ENCODE data around the gene MAPK12. TPM values are rescaled to one million over a fixed set of nuclear protein-coding genes. Genes with fewer than 3 reads are reported as not detected.

MAPK12 gene
- total RNA-seq, 1 experiment from 2014 or later, result 86.7 TPM

DNA sequence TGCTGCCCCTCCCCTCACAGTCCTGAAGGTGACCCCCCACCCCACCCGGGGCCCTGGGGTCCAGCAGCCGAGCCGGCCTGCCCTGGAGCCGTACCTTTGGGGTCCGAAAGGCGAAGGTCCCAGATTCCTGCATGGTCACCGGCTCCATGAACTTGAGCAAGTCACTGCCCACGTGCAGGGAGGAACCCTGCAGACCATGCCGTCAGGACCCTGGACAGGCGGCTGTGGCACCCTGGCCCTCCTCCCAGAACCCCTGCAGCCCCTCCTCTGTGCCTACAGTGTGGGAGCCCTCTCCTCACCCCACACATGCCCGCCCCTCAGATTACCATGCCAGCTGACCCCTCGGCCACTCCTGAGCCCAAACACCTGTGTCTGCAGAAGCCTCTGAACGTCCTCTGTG, 23.0 kb upstream of the MAPK12 start:
- no peak for DNase-seq (ENCODE audit: low read depth, low spot score)
- H3K9me2 ChIP-seq (ENCODE audit: insufficient read depth), result no peaks in the 10 kb centered on the region
- no peak overlapping the region for H3K4me2 ChIP-seq (ENCODE audit: low read length)
- TF ChIP-seq TCF7L2 (IDR thresholded peaks at IDR 0.05; ENCODE audit: borderline replicate concordance, extremely low read depth, insufficient read depth, insufficient read length) (no peak), SRF (IDR thresholded peaks at IDR 0.05; ENCODE audit: low read depth) (no peak)
- TF ChIP-seq, protein P1, sequence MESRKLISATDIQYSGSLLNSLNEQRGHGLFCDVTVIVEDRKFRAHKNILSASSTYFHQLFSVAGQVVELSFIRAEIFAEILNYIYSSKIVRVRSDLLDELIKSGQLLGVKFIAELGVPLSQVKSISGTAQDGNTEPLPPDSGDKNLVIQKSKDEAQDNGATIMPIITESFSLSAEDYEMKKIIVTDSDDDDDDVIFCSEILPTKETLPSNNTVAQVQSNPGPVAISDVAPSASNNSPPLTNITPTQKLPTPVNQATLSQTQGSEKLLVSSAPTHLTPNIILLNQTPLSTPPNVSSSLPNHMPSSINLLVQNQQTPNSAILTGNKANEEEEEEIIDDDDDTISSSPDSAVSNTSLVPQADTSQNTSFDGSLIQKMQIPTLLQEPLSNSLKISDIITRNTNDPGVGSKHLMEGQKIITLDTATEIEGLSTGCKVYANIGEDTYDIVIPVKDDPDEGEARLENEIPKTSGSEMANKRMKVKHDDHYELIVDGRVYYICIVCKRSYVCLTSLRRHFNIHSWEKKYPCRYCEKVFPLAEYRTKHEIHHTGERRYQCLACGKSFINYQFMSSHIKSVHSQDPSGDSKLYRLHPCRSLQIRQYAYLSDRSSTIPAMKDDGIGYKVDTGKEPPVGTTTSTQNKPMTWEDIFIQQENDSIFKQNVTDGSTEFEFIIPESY (IDR thresholded peaks at IDR 0.05; ENCODE audit: extremely low read depth, insufficient replicate concordance, low read length), result no peak
- intact Hi-C loops (cut with micrococcal nuclease), result no loop called here
- H3K27ac ChIP-seq (ENCODE audit: low read depth, low read length), result peak overlapping the region; percentile 26; the same call in 1 of the 2 replicates
- H3K27me3 ChIP-seq (ENCODE audit: insufficient read depth, low read length), result no peaks in the 10 kb centered on the region
- peaks cover 20 to 28% of the 10 kb centered on the region in 2 experiments for H3K4me1 ChIP-seq (ENCODE audit: control insufficient read depth in 1 of 2, insufficient read depth in 2 of 2, low read length in 2 of 2)
- H3K4me3 ChIP-seq (replicated peaks in 1 of 2; ENCODE audit: low read depth in 1 of 2, low read length in 2 of 2), result no peak overlapping the region
- H3K9me3 ChIP-seq (ENCODE audit: control insufficient read depth in 1 of 2, insufficient read depth in 1 of 2, low read depth in 1 of 2, low read length in 2 of 2), result no peaks in the 10 kb centered on the region
- H3K9ac ChIP-seq (ENCODE audit: low read length), result no peak overlapping the region
- RAD21 ChIA-PET (ENCODE audit: low non-redundant PET in 1 of 2, low total read pairs in 2 of 2, uncharacterized antibody in 2 of 2, unreplicated experiment in 2 of 2), result no interaction called here
- CTCF ChIA-PET, result no interaction called here
- peaks cover 41% of the 10 kb centered on the region for H3K79me2 ChIP-seq (ENCODE audit: insufficient read depth, low read length)
- no TSS peak for BruUV-seq (replicated peaks)
- no peak for ATAC-seq
- peaks cover 29 to 61% of the 10 kb centered on the region in 2 experiments for H3K36me3 ChIP-seq (ENCODE audit: control insufficient read depth in 1 of 2, insufficient read depth in 2 of 2, low read length in 2 of 2)
- no peak overlapping the region for H2AFZ ChIP-seq (ENCODE audit: low read depth, low read length, poor library complexity, severe bottlenecking)
- H4K20me1 ChIP-seq (ENCODE audit: insufficient read depth), result no peaks in the 10 kb centered on the region
- POLR2A ChIA-PET, result no interaction called here

DNA sequence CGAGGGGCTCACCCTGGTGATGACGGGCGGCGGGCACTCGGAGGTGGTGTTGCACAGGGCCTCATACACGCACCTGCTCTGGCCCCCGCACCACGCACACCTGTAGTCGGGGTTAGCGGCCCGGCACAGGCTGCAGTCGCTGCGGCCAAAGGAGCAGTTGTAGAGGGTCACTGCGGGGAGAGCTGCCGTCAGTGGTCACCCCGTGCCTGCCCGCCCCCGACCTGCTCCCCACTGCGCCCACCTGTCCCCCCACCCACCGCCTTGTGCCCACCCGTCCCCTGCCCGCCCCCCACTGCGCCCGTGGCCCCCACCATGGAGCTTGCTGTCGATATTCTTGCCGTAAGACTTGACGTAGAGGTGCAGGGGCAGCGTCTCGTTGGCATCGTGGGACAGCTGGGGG, 22.3 kb upstream of the MAPK12 start:
- Histone ChIP-seq H3K36me3 (ENCODE audit: control insufficient read depth in 1 of 2, insufficient read depth in 2 of 2, low read length in 2 of 2) (peaks cover 27 to 62% of the 10 kb centered on the region in 2 experiments), H3K4me3 (replicated peaks in 1 of 2; ENCODE audit: low read depth in 1 of 2, low read length in 2 of 2) (no peak overlapping the region), H3K9ac (ENCODE audit: low read length) (no peak overlapping the region), H3K9me2 (ENCODE audit: insufficient read depth) (no peaks in the 10 kb centered on the region), H2AFZ (ENCODE audit: low read depth, low read length, poor library complexity, severe bottlenecking) (no peak overlapping the region), H3K79me2 (ENCODE audit: insufficient read depth, low read length) (peaks cover 35% of the 10 kb centered on the region), H3K27me3 (ENCODE audit: insufficient read depth, low read length) (no peaks in the 10 kb centered on the region), H3K27ac (ENCODE audit: low read depth, low read length) (peak overlapping the region; percentile 45; the same call in 1 of the 2 replicates), H3K9me3 (ENCODE audit: control insufficient read depth in 1 of 2, insufficient read depth in 1 of 2, low read depth in 1 of 2, low read length in 2 of 2) (no peaks in the 10 kb centered on the region), H3K4me2 (ENCODE audit: low read length) (peak overlapping the region; percentile 87; the same call in 1 of the 2 replicates), H3K4me1 (ENCODE audit: control insufficient read depth in 1 of 2, insufficient read depth in 2 of 2, low read length in 2 of 2) (peaks cover 20 to 28% of the 10 kb centered on the region in 2 experiments), H4K20me1 (ENCODE audit: insufficient read depth) (no peaks in the 10 kb centered on the region)
- ChIA-PET POLR2A (no interaction called here), CTCF (no interaction called here), RAD21 (ENCODE audit: low non-redundant PET in 1 of 2, low total read pairs in 2 of 2, uncharacterized antibody in 2 of 2, unreplicated experiment in 2 of 2) (no interaction called here)
- TF ChIP-seq SIN3A (IDR thresholded peaks at IDR 0.05; ENCODE audit: low read depth), result no peak
- ATAC-seq (no peak), DNase-seq (ENCODE audit: low read depth, low spot score) (no peak)
- intact Hi-C loops (cut with micrococcal nuclease), result no loop called here
- BruUV-seq (replicated peaks), result no TSS peak
